K562 (cell line): Measurements from ENCODE around the gene NIN. TPM values are rescaled to one million over a fixed set of nuclear protein-coding genes. Genes with fewer than 3 reads are reported as not detected.

Experiments used
- ATAC-seq: fragments of 200-7000 bp; cut with Tn5 transposase; 3 replicates; pipeline ENCODE4 v1.9.1; 2020; ENCODE audit warnings: moderate library complexity
- BruUV-seq: library from RNA; stranded (reverse); fragments of 400-500 nt; replicated peaks from 2 replicates; lab custom pipeline; 2021; lab: Mats Ljungman, UMichigan
- CTCF ChIA-PET: fragments of 300-600 bp; formaldehyde crosslinking; extraction: SDS; loops from one replicate; lab custom pipeline; 2021; ENCODE audit warnings: low intra/inter-chr PET ratio; lab: Yijun Ruan, JAX
- POLR2A ChIA-PET: fragments of 300-600, 350-650 bp; sonication (Branson Sonifier 250); formaldehyde crosslinking; extraction: SDS; loops from one replicate; lab custom pipeline; 2021; ENCODE audit warnings: antibody characterized with exemption, inconsistent platforms; lab: Yijun Ruan, JAX
- DNase-seq, 4 experiments: peaks; one replicate each; pipeline versions ENCODE4 v3.0.0 to v3.0.0-alpha.2; 2011 to 2018; ENCODE audit warnings: low spot score in 3 of 4, mixed read lengths in 3 of 4; ENCODE audit errors: extremely low read depth in 1 of 4
- FAIRE-seq: peaks from 2 replicates; lab custom pipeline; 2011; peaks lifted over from hg19 to GRCh38; lab: Jason Lieb, UNC
- H2AFZ ChIP-seq: 2 replicates; pipeline ENCODE4 v1.6.0; 2011; ENCODE audit warnings: low read depth, low read length, control low read depth, inconsistent platforms
- H3K27ac ChIP-seq: fragments of 200-600 bp; 3 replicates; pipeline ENCODE4 v1.8.0; 2011; ENCODE audit warnings: low read depth, mild to moderate bottlenecking, control low read depth, inconsistent platforms, low read length, moderate library complexity, mixed read lengths; ENCODE audit errors: extremely low read depth
- H3K27me3 ChIP-seq, 2 experiments: fragments of 300-600 bp in 1 of 2; 2 replicates in 1 of 2; 3 replicates in 1 of 2; pipeline versions ENCODE4 v1.6.0 to v1.8.0; 2011; ENCODE audit warnings: inconsistent platforms in 2 of 2, low read length in 2 of 2, mild to moderate bottlenecking in 1 of 2, mixed read lengths in 1 of 2, moderate library complexity in 1 of 2; ENCODE audit not compliant: control insufficient read depth in 2 of 2, insufficient read depth in 2 of 2
- H3K36me3 ChIP-seq: fragments of 300-600 bp; 3 replicates; pipeline ENCODE4 v1.8.0; 2011; ENCODE audit warnings: mild to moderate bottlenecking, low read length, inconsistent platforms; ENCODE audit not compliant: control insufficient read depth, insufficient read depth
- H3K4me1 ChIP-seq, 2 experiments: fragments of 200-600 bp in 1 of 2; replicated peaks in 1 of 2; 2 replicates in 1 of 2; 3 replicates in 1 of 2; pipeline versions ENCODE4 v1.5.1 to v1.8.0; 2011; ENCODE audit warnings: inconsistent platforms in 2 of 2, low read length in 2 of 2, mild to moderate bottlenecking in 1 of 2, mixed read lengths in 1 of 2, moderate library complexity in 1 of 2; ENCODE audit not compliant: control insufficient read depth in 2 of 2, insufficient read depth in 2 of 2
- H3K4me2 ChIP-seq: 2 replicates; pipeline ENCODE4 v1.6.1; 2011; ENCODE audit warnings: low read length, control low read depth, inconsistent platforms, mixed read lengths; ENCODE audit not compliant: insufficient read depth
- H3K4me3 ChIP-seq: fragments of 200-600 bp; sonication (generic), shearing (Covaris generic); 2 replicates; pipeline ENCODE4 v1.5.1; 2016; ENCODE audit warnings: control low read depth, inconsistent platforms
- H3K79me2 ChIP-seq: fragments of 200-600 bp; 3 replicates; pipeline ENCODE4 v1.8.0; 2011; ENCODE audit warnings: low read length, inconsistent platforms; ENCODE audit not compliant: control insufficient read depth, insufficient read depth
- H3K9ac ChIP-seq, 2 experiments: 2 replicates each; pipeline versions ENCODE4 v1.6.0 to v1.6.1; 2011; ENCODE audit warnings: low read depth in 2 of 2, low read length in 2 of 2, control low read depth in 1 of 2, inconsistent platforms in 1 of 2, mild to moderate bottlenecking in 1 of 2, mixed read lengths in 1 of 2; ENCODE audit not compliant: insufficient read depth in 1 of 2
- H3K9me1 ChIP-seq: one replicate; pipeline ENCODE4 v1.6.0; 2011; ENCODE audit warnings: inconsistent platforms, mild to moderate bottlenecking, low read length, moderate library complexity; ENCODE audit not compliant: control insufficient read depth, insufficient read depth
- H3K9me3 ChIP-seq: replicated peaks from 2 replicates; pipeline ENCODE4 v1.5.1; 2011; ENCODE audit warnings: low read depth, low read length, inconsistent platforms; ENCODE audit not compliant: control insufficient read depth, insufficient read depth
- H4K20me1 ChIP-seq: replicated peaks from 2 replicates; pipeline ENCODE4 v1.6.1; 2011; ENCODE audit warnings: low read length, inconsistent platforms, mixed read lengths; ENCODE audit not compliant: control insufficient read depth, insufficient read depth
- JUND ChIP-seq, 2 experiments: IDR thresholded peaks; 2 replicates in 1 of 2; 3 replicates in 1 of 2; pipeline ENCODE4 v1.6.1; 2011; ENCODE audit warnings: borderline replicate concordance in 2 of 2, low read depth in 2 of 2, low read length in 2 of 2, improper control_type of control experiment in 1 of 2, missing biosample characterization in 1 of 2, missing genetic modification characterization in 1 of 2, missing genetic modification reagents in 1 of 2
- MGA ChIP-seq: fragments of 450-650 bp; IDR thresholded peaks from 2 replicates; pipeline ENCODE4 v1.6.1; 2016; ENCODE audit warnings: mild to moderate bottlenecking, moderate library complexity
- NELFE ChIP-seq: IDR thresholded peaks from 2 replicates; pipeline ENCODE4 v1.6.1; 2011; ENCODE audit warnings: mild to moderate bottlenecking; ENCODE audit not compliant: insufficient read depth, insufficient read length
- WGBS: fragments of 100-300 bp; shearing (Covaris generic); methylation state at CpG from one replicate; pipeline ENCODE4 v1.1.6; 2016; ENCODE audit warnings: low coverage, mixed read lengths; ENCODE audit not compliant: insufficient coverage; ENCODE audit errors: missing lambda C conversion rate; 5-methylcytosine and 5-hydroxymethylcytosine counted together
- in situ Hi-C: fragments of 300-500 bp; cut with MboI; formaldehyde crosslinking; loops from 4 replicates; pipeline ENCODE4 v1.15.0; 2018; ENCODE audit warnings: inconsistent platforms, mixed read lengths
- intact Hi-C: fragments of 100-400 bp; cut with micrococcal nuclease; formaldehyde crosslinking; loops from 2 replicates; pipeline ENCODE4 v1.14.2; 2022
- polyA plus RNA-seq, 8 experiments: library from polyadenylated mRNA; depleted of rRNA in 4 of 8; stranded (reverse) in 5 of 8; unstranded in 3 of 8; fragments of >200 nt; fragmentation: Nextera tagmentation in 2 of 8; fragmentation: Illumina TruSeq in 1 of 8; extraction: Ambion mirVana in 2 of 8; extraction: Trizol in 1 of 8; gene quantifications; 2 replicates each; pipeline versions ENCODE4 v1.2.1 to v1.2.3, GENCODE V29; 2011 to 2014; ENCODE audit warnings: inconsistent platforms in 1 of 8, missing spikeins in 1 of 8
- total RNA-seq, 7 experiments: library from RNA; depleted of rRNA in 6 of 7; stranded (reverse); fragments of >200 nt in 6 of 7; fragmentation: Illumina TruSeq in 2 of 7; extraction: Trizol in 2 of 7; gene quantifications; 2 replicates each; pipeline versions ENCODE4 v1.2.1 to v1.2.3, GENCODE V29; 2011 to 2021; ENCODE audit warnings: low replicate concordance in 1 of 7
- TF ChIP-seq, protein P1 (sequence below): sonication (generic); formaldehyde crosslinking; IDR thresholded peaks from 2 replicates; pipeline ENCODE4 v1.8.0; 2022; ENCODE audit warnings: mild to moderate bottlenecking, missing genetic modification reagents

NIN gene
- total and polyA plus RNA-seq, 9 of the 15 experiments (the other 6 are each of a cell fraction or from before 2014, with no cell fraction given) = 0.84 to 8.4 (median 5.0) TPM

DNA sequence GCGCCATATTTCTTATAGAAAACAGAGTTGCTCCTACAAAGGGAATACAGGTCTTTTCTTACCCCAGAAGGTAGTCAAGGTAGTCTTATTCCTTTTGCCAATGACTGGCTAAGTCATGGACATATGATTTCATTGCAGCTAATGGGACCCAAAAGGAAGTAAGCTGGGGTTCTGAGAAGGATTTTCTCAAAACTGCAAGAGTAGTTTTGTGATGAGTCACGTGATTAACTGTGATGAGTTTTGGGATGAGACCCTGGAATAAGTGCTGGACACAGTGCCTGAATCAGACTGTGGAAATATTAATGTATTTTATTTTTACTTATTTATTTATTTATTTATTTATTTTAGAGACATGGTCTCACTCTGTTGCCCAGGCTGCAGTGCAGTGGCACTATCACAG is 13.4 kb upstream of the NIN start (continued):
- TF ChIP-seq, protein P1, sequence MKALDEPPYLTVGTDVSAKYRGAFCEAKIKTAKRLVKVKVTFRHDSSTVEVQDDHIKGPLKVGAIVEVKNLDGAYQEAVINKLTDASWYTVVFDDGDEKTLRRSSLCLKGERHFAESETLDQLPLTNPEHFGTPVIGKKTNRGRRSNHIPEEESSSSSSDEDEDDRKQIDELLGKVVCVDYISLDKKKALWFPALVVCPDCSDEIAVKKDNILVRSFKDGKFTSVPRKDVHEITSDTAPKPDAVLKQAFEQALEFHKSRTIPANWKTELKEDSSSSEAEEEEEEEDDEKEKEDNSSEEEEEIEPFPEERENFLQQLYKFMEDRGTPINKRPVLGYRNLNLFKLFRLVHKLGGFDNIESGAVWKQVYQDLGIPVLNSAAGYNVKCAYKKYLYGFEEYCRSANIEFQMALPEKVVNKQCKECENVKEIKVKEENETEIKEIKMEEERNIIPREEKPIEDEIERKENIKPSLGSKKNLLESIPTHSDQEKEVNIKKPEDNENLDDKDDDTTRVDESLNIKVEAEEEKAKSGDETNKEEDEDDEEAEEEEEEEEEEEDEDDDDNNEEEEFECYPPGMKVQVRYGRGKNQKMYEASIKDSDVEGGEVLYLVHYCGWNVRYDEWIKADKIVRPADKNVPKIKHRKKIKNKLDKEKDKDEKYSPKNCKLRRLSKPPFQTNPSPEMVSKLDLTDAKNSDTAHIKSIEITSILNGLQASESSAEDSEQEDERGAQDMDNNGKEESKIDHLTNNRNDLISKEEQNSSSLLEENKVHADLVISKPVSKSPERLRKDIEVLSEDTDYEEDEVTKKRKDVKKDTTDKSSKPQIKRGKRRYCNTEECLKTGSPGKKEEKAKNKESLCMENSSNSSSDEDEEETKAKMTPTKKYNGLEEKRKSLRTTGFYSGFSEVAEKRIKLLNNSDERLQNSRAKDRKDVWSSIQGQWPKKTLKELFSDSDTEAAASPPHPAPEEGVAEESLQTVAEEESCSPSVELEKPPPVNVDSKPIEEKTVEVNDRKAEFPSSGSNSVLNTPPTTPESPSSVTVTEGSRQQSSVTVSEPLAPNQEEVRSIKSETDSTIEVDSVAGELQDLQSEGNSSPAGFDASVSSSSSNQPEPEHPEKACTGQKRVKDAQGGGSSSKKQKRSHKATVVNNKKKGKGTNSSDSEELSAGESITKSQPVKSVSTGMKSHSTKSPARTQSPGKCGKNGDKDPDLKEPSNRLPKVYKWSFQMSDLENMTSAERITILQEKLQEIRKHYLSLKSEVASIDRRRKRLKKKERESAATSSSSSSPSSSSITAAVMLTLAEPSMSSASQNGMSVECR = no peak
- TF ChIP-seq JUND (IDR thresholded peaks at IDR 0.05; ENCODE audit: borderline replicate concordance, low read depth, low read length) (no peak), JUND (tag; IDR thresholded peaks at IDR 0.05; ENCODE audit: borderline replicate concordance, low read depth, low read length) (no peak), NELFE (no peak)

GRCh38 chr14:50839691-50840090 is 8.7 kb upstream of the NIN start:
- Histone ChIP-seq H3K9me3 (no peaks in the 10 kb centered on the region), H2AFZ (no peak overlapping the region), H3K79me2 (no peaks in the 10 kb centered on the region), H4K20me1 (no peaks in the 10 kb centered on the region), H3K36me3 (no peaks in the 10 kb centered on the region), H3K4me2 (no peak overlapping the region), H3K9ac (no peak overlapping the region), H3K4me3 (no peak overlapping the region), H3K4me1 (no peaks in the 10 kb centered on the region; a peak in 1 of 5 replicates), H3K27me3 (peaks cover 0 to 13% of the 10 kb centered on the region in 2 experiments; a peak in 2 of 5 replicates), H3K9me1 (no peaks in the 10 kb centered on the region), H3K27ac (no peak overlapping the region)
- ChIA-PET POLR2A (no interaction called here), CTCF (no interaction called here)
- BruUV-seq = no TSS peak
- in situ Hi-C loops = no loop called here
- intact Hi-C loops = no loop called here
- FAIRE-seq (no peak), ATAC-seq (no peak), DNase-seq (no peak)
- 3% methylated on average over 5 of the region's 5 CpGs for WGBS
- no peak for TF ChIP-seq MGA
